HT-29 (cell line): ENCODE measurements around the gene ATL2. TPM values are rescaled to one million over a fixed set of nuclear protein-coding genes. Genes with fewer than 3 reads are reported as not detected.

Experiments
- DNase-seq: peaks from one replicate; pipeline ENCODE4 v3.0.0-alpha.2; 2015; ENCODE audit warnings: low spot score
- total RNA-seq: library from RNA; depleted of rRNA; stranded (reverse); fragments of >200 nt; shearing (Covaris generic); gene quantifications from 2 replicates; pipeline ENCODE4 v1.2.3, GENCODE V29; 2014; rRNA removed

The ATL2 gene
- total RNA-seq, 1 experiment from 2014 or later = 64.8 TPM

DNA sequence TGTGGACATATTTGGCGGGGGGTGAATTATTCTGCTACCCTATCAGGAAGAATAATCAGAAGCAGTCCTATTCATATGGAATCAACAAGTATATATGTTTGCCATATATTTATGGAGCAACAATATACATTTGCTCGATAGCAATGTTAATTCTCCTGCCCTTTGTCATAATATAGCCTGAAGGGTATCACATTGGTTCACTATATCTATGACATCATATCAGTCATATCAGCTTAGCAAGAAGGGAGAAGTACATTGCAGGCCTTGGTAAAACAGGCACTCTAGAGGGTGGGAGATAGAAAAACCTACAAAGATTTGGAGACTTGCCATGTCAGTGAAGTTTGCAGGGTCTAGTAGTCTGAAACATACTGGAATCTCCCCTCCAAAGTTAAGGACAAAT, 128.4 kb downstream of the ATL2 start:
- no peak for DNase-seq

- DNase-seq = no peak
Observed at GRCh38 chr2:38248255-38248654, 128.8 kb downstream of the ATL2 start.

GRCh38 chr2:38246105-38246504, 131.0 kb downstream of the ATL2 start:
- no peak for DNase-seq

- DNase-seq = peak; percentile 27
Observed at GRCh38 chr2:38245114-38245641, 131.9 kb downstream of the ATL2 start.

GRCh38 chr2:38244301-38244700, 132.8 kb downstream of the ATL2 start:
- DNase-seq = no peak

Other genes with a start within 250 kb of the ATL2 start
- 24.7 and 32.4 TPM in 2 replicates for gene HNRNPLL, start 225.7 kb upstream of the ATL2 start, total RNA-seq